SK-N-SH (cell line): ENCODE data around the gene SND1. TPM values are rescaled to one million over a fixed set of nuclear protein-coding genes. Genes with fewer than 3 reads are reported as not detected.

ENCODE experiments used
- CTCF ChIA-PET: fragments of 300-600, 350-600 bp; formaldehyde crosslinking; extraction: SDS; loops from one replicate; lab custom pipeline; 2021; lab: Yijun Ruan, JAX
- POLR2A ChIA-PET: fragments of 350-600 bp; sonication (Branson Sonifier 250); formaldehyde crosslinking; extraction: SDS; loops from one replicate; lab custom pipeline; 2020; ENCODE audit warnings: antibody characterized with exemption, inconsistent platforms; lab: Yijun Ruan, JAX
- DNase-seq: peaks from one replicate; pipeline ENCODE4 v3.0.0; 2012
- H2AFZ ChIP-seq: fragments of 200-600 bp; sonication (generic); 2 replicates; pipeline ENCODE4 v1.8.1; 2016; ENCODE audit warnings: antibody characterized with exemption, mild to moderate bottlenecking, low read depth
- H3F3A ChIP-seq: fragments of 200-600 bp; sonication (generic); replicated peaks from 2 replicates; pipeline ENCODE3; 2016; ENCODE audit warnings: antibody characterized with exemption, mild to moderate bottlenecking; ENCODE audit not compliant: insufficient read depth
- H3K27ac ChIP-seq, 2 experiments: fragments of 200-500 bp in 1 of 2; fragments of 200-600 bp in 1 of 2; sonication (Bioruptor generic) in 1 of 2; sonication (generic), shearing (Covaris generic) in 1 of 2; 2 replicates each; pipeline versions ENCODE4 v1.5.1 to v1.6.1; 2014 to 2016; ENCODE audit warnings: low read depth in 2 of 2, inconsistent platforms in 1 of 2, low read length in 1 of 2, mild to moderate bottlenecking in 1 of 2, mixed read lengths in 1 of 2
- H3K27me3 ChIP-seq: fragments of 200-600 bp; sonication (generic), shearing (Covaris generic); 2 replicates; pipeline ENCODE4 v1.6.1; 2016; ENCODE audit warnings: mixed run types; ENCODE audit not compliant: insufficient read depth
- H3K36me3 ChIP-seq, 2 experiments: fragments of 200-500 bp in 1 of 2; fragments of 200-600 bp in 1 of 2; sonication (Bioruptor generic) in 1 of 2; sonication (generic) in 1 of 2; replicated peaks in 1 of 2; 2 replicates each; pipeline versions ENCODE3 to v1.5.1; 2014 to 2016; ENCODE audit warnings: low read length in 1 of 2, mild to moderate bottlenecking in 1 of 2; ENCODE audit not compliant: insufficient read depth in 2 of 2, control insufficient read depth in 1 of 2
- H3K4me1 ChIP-seq, 2 experiments: fragments of 200-500 bp in 1 of 2; fragments of 200-600 bp in 1 of 2; sonication (Bioruptor generic) in 1 of 2; sonication (generic), shearing (Covaris generic) in 1 of 2; 2 replicates each; pipeline versions ENCODE4 v1.5.1 to v1.6.1; 2014 to 2016; ENCODE audit warnings: low read depth in 1 of 2, low read length in 1 of 2, mixed run types in 1 of 2; ENCODE audit not compliant: insufficient read depth in 2 of 2, control insufficient read depth in 1 of 2
- H3K4me2 ChIP-seq: fragments of 200-600 bp; sonication (generic), shearing (Covaris generic); 2 replicates; pipeline ENCODE4 v1.6.1; 2017; ENCODE audit warnings: mixed run types
- H3K4me3 ChIP-seq, 2 experiments: fragments of 200-500 bp in 1 of 2; fragments of 200-600 bp in 1 of 2; sonication (Bioruptor generic) in 1 of 2; sonication (generic), shearing (Covaris generic) in 1 of 2; 2 replicates each; pipeline versions ENCODE4 v1.5.1 to v1.8.1; 2014 to 2016; ENCODE audit warnings: low read depth in 2 of 2, inconsistent platforms in 1 of 2, low read length in 1 of 2, mild to moderate bottlenecking in 1 of 2, mixed read lengths in 1 of 2, moderate library complexity in 1 of 2
- H3K79me2 ChIP-seq: fragments of 200-600 bp; sonication (generic); 2 replicates; pipeline ENCODE4 v1.8.1; 2017; ENCODE audit warnings: mild to moderate bottlenecking; ENCODE audit not compliant: insufficient read depth
- H3K9ac ChIP-seq: fragments of 200-600 bp; sonication (generic); 2 replicates; pipeline ENCODE4 v1.6.1; 2017; ENCODE audit warnings: mixed run types
- H3K9me2 ChIP-seq: fragments of 200-600 bp; sonication (generic); 2 replicates; pipeline ENCODE4 v1.6.1; 2017; ENCODE audit warnings: mixed run types
- H3K9me3 ChIP-seq: fragments of 200-600 bp; sonication (generic); 2 replicates; pipeline ENCODE4 v1.6.1; 2017; ENCODE audit warnings: mixed run types, mild to moderate bottlenecking, moderate library complexity
- H4K20me1 ChIP-seq: fragments of 200-600 bp; sonication (generic); 2 replicates; pipeline ENCODE4 v1.6.1; 2017; ENCODE audit warnings: mild to moderate bottlenecking, mixed run types; ENCODE audit not compliant: insufficient read depth
- CTCF ChIP-seq: fragments of 200-600 bp; sonication (generic); IDR thresholded peaks from 2 replicates; pipeline ENCODE4 v1.6.1; 2017; ENCODE audit warnings: antibody characterized with exemption, mild to moderate bottlenecking, moderate library complexity
- ELF1 ChIP-seq: IDR thresholded peaks from 2 replicates; pipeline ENCODE4 v1.4.0; 2012
- EP300 ChIP-seq, 2 experiments: IDR thresholded peaks; 2 replicates each; pipeline versions ENCODE4 v1.4.0 to v1.6.1; 2012; ENCODE audit warnings: borderline replicate concordance in 1 of 2, low read depth in 1 of 2, low read length in 1 of 2
- FOXJ3 ChIP-seq: sonication (generic); formaldehyde crosslinking; IDR thresholded peaks from 2 replicates; pipeline ENCODE4 v1.5.1; 2020; ENCODE audit warnings: mild to moderate bottlenecking, missing genetic modification reagents
- IRF3 ChIP-seq: fragments of 150-350 bp; IDR thresholded peaks from 2 replicates; pipeline ENCODE4 v1.6.1; 2016; ENCODE audit warnings: mild to moderate bottlenecking, low read depth, low read length
- JUND ChIP-seq: IDR thresholded peaks from 2 replicates; pipeline ENCODE4 v1.4.0; 2012
- MEF2A ChIP-seq: IDR thresholded peaks from 2 replicates; pipeline ENCODE4 v1.4.0; 2012; ENCODE audit warnings: low read depth, borderline replicate concordance
- NFIC ChIP-seq: IDR thresholded peaks from 2 replicates; pipeline ENCODE4 v1.4.0; 2012; ENCODE audit warnings: borderline replicate concordance
- POLR2AphosphoS5 ChIP-seq: IDR thresholded peaks from 2 replicates; pipeline ENCODE4 v1.6.1; 2012; ENCODE audit warnings: low read depth, low read length
- RAD21 ChIP-seq: IDR thresholded peaks from 2 replicates; pipeline ENCODE4 v1.6.1; 2012; ENCODE audit warnings: mild to moderate bottlenecking, low read length
- RCOR1 ChIP-seq: fragments of 150-350 bp; IDR thresholded peaks from 2 replicates; pipeline ENCODE4 v1.6.1; 2017; ENCODE audit warnings: antibody characterized with exemption, low read length
- RFX5 ChIP-seq: IDR thresholded peaks from 2 replicates; pipeline ENCODE4 v1.6.1; 2012; ENCODE audit warnings: mild to moderate bottlenecking, improper control_type of control experiment, low read length
- SMC3 ChIP-seq: IDR thresholded peaks from 2 replicates; pipeline ENCODE4 v1.6.1; 2012; ENCODE audit warnings: low read depth, low read length, improper control_type of control experiment
- TEAD4 ChIP-seq: IDR thresholded peaks from 2 replicates; pipeline ENCODE4 v1.4.0; 2012; ENCODE audit warnings: mild to moderate bottlenecking, borderline replicate concordance; ENCODE audit not compliant: insufficient read depth
- USF2 ChIP-seq: fragments of 150-350 bp; IDR thresholded peaks from 2 replicates; pipeline ENCODE4 v1.6.1; 2017; ENCODE audit warnings: antibody characterized with exemption, low read length, low read depth, borderline replicate concordance
- ZBTB33 ChIP-seq: IDR thresholded peaks from 2 replicates; pipeline ENCODE4 v1.4.0; 2012; ENCODE audit warnings: low read depth, borderline replicate concordance
- WGBS: methylation state at CpG from one replicate; pipeline ENCODE4 v1.1.6; 2017; ENCODE audit warnings: low lambda C conversion rate; 5-methylcytosine and 5-hydroxymethylcytosine counted together
- polyA plus RNA-seq, 3 experiments: library from polyadenylated mRNA; depleted of rRNA; stranded (reverse); fragments of >200 nt; gene quantifications; 2 replicates each; pipeline ENCODE4 v1.2.3, GENCODE V29; 2012

Gene SND1
- polyA plus RNA-seq, 1 of the 3 experiments (the other 2 are of a cell fraction) = 165 TPM

- no peak for TF ChIP-seq ZBTB33
- TF ChIP-seq POLR2AphosphoS5 = no peak
- TF ChIP-seq IRF3 = no peak
- no peak for TF ChIP-seq FOXJ3 (CRISPR knock-in tag)
- no peak for TF ChIP-seq SMC3
- TF ChIP-seq CTCF = no peak
- TF ChIP-seq RAD21 = no peak
- TF ChIP-seq ELF1 = no peak
- no peak for TF ChIP-seq JUND
- TF ChIP-seq RCOR1 = no peak
- TF ChIP-seq RFX5 = no peak
- TF ChIP-seq NFIC = no peak
- TF ChIP-seq EP300 (IDR thresholded peaks at IDR 0.05; ENCODE audit: borderline replicate concordance in 1 of 2, low read depth in 1 of 2, low read length in 1 of 2) = no peak
- no peak for TF ChIP-seq USF2
- TF ChIP-seq MEF2A = no peak
- TF ChIP-seq TEAD4 = no peak
- TF ChIP-seq, all 33 proteins: peak for 0
- H3K79me2 ChIP-seq = peaks cover 35% of the 10 kb centered on the region; the same call in 1 of the 2 replicates
Observed at GRCh38 chr7:127948930-127949329, 296.9 kb downstream of the SND1 start.

More at GRCh38 chr7:127948930-127949329, 296.9 kb downstream of the SND1 start:
- peaks cover 19 to 33% of the 10 kb centered on the region in 2 experiments for H3K4me1 ChIP-seq
- H3K9me3 ChIP-seq = no peaks in the 10 kb centered on the region
- POLR2A ChIA-PET = interaction anchor here (0.6 kb wide), 1 partner anchor 215 kb away, joined by 3 read pairs; no protein-coding TSS in a partner anchor
- no peak overlapping the region for H3K4me3 ChIP-seq
- H3K9ac ChIP-seq = no peak overlapping the region
- DNase-seq = no peak
- peaks cover 12% of the 10 kb centered on the region; the same call in 1 of the 2 replicates for H4K20me1 ChIP-seq
- H3K27ac ChIP-seq = no peak overlapping the region
- H3F3A ChIP-seq = peaks cover 23% of the 10 kb centered on the region
- WGBS = 94% methylated on average over 2 of the region's 2 CpGs
- CTCF ChIA-PET = interaction anchor here (0.5 to 2.7 kb wide), 8 partner anchors 9 to 1261 kb away, joined by 3 to 13 read pairs (median 4); no protein-coding TSS in a partner anchor
- no peak overlapping the region for H3K4me2 ChIP-seq
- H3K36me3 ChIP-seq = peaks cover 6 to 11% of the 10 kb centered on the region in 2 experiments
- H2AFZ ChIP-seq = no peak overlapping the region
- H3K27me3 ChIP-seq = no peaks in the 10 kb centered on the region
- no peaks in the 10 kb centered on the region for H3K9me2 ChIP-seq
